Motor neuron (in vitro differentiated cells): ENCODE measurements around the gene DDX25. TPM values are rescaled to one million over a fixed set of nuclear protein-coding genes. Genes with fewer than 3 reads are reported as not detected.

ENCODE experiments used
- ATAC-seq, 8 experiments: fragments of 200-7000 bp; cut with Tn5 transposase; replicated peaks in 6 of 8; 2 replicates each; pipeline ENCODE4 v1.8.0; 2021; ENCODE audit warnings: mild to moderate bottlenecking in 8 of 8, moderate library complexity in 8 of 8
- H3K27ac ChIP-seq, 2 donors: fragments of 250-450 bp; sonication (Bioruptor Pico); 2 replicates each; pipeline ENCODE4 v1.9.0; 2021; ENCODE audit warnings: antibody characterized with exemption in 2 of 2, mild to moderate bottlenecking in 2 of 2, moderate library complexity in 1 of 2
- H3K4me1 ChIP-seq, 2 donors: fragments of 250-450 bp; sonication (Bioruptor Pico); replicated peaks in 1 of 2; 2 replicates each; pipeline ENCODE4 v1.6.1; 2021; ENCODE audit warnings: antibody characterized with exemption in 2 of 2, mild to moderate bottlenecking in 2 of 2, moderate library complexity in 1 of 2
- H3K4me3 ChIP-seq, 5 donors: fragments of 250-450 bp; sonication (Bioruptor Pico); 2 replicates each; pipeline ENCODE4 v1.9.0; 2021; ENCODE audit warnings: antibody characterized with exemption in 5 of 5, mild to moderate bottlenecking in 5 of 5, moderate library complexity in 4 of 5
- WGBS, 10 experiments: fragments of 450-650 bp; shearing (Covaris generic); methylation state at CpG; one replicate each; pipeline ENCODE4 v1.0.0; 2022; 5-methylcytosine and 5-hydroxymethylcytosine counted together
- in situ Hi-C, 9 experiments: fragments of 400-800 bp; cut with MboI; loops; one replicate each; pipeline ENCODE4 v1.15.0; 2021; ENCODE audit warnings: low sequenced_read_pairs in 9 of 9, low pct_unique_long_range_greater_than_20kb in 2 of 9; ENCODE audit not compliant: unreplicated experiment in 9 of 9
- total RNA-seq, 8 experiments: library from RNA; unstranded; fragments of 300-600 nt; gene quantifications; 2 replicates each; pipeline versions ENCODE4 v1.2.3 to v1.2.4, GENCODE V29; 2022

Gene DDX25
- total RNA-seq, 8 experiments from 2014 or later, result 0.36 to 16.4 (median 5.4) TPM

DNA sequence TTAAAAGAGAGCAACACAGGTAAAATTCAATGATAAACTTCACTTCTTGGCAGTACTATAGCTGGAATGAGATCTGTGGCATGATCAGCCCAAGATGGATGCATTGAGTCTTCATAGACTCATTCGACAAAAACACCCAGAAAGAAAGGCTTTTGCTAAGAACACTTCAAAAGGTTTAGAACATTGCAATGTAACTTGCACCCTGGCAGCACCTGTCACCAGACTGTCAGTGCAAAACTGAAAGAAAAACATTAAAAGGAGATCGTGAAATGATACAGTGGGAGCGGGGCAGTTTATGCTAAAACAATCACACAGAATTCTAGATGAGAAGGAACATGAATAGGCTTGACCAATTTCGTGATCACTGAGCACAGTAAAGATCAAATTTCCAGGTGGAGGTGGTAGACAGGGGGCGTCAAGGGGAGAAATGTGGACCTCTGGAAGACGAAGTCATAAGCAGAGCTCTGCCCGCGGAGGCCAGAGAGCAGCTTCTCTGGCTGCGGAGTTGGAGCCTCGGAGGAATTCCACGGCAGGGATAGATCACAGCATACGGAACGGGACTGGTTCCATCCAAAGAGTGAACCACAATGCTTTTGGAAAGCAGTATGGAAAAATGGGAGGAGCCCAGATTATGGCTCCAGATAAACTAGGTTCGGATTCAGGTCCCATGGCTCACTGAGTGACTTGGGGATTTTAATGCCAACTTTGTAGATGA lies 53.5 kb downstream of the DDX25 start:
- no peak for ATAC-seq
- no peak overlapping the region for H3K27ac ChIP-seq
- WGBS, 10 experiments, result 59 to 100% (median 83%) methylated on average over 1 to 14 of the region's 14 CpGs
- in situ Hi-C loops, result no loop called here
- H3K4me3 ChIP-seq, result no peak overlapping the region
- H3K4me1 ChIP-seq, result no peaks in the 10 kb centered on the region

DNA sequence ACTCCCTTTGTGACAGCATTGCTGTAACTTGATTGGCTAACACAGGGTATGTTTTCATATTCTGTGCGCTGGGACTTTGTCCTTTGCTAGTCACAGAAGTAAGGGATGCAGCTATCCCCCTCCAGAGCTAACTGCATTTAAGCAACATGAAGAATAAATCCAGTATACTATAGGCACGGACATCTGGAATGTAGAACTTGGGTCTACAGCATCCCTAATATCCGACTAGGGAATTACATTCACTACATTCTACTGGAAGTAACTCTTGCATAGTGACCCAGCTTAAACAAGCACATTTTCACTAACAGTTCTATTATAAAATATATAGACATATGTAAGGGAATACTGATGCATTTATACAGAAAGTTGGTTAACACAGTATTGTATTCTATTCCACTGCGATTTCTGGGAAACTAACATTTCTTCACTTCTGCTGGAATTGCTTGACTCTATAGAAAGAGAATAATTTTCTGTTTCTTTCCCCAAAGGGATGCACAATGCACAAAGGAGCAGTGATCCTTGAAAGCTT lies 54.6 kb downstream of the DDX25 start:
- Histone ChIP-seq H3K27ac (no peak overlapping the region), H3K4me1 (no peaks in the 10 kb centered on the region), H3K4me3 (no peak overlapping the region)
- in situ Hi-C loops, result no loop called here
- no peak for ATAC-seq
- WGBS, 10 experiments, result 0 to 100% (median 95%) methylated on average over 1 to 4 of the region's 4 CpGs; no CpG with 5 or more reads in 1 of the 10 experiments

DNA sequence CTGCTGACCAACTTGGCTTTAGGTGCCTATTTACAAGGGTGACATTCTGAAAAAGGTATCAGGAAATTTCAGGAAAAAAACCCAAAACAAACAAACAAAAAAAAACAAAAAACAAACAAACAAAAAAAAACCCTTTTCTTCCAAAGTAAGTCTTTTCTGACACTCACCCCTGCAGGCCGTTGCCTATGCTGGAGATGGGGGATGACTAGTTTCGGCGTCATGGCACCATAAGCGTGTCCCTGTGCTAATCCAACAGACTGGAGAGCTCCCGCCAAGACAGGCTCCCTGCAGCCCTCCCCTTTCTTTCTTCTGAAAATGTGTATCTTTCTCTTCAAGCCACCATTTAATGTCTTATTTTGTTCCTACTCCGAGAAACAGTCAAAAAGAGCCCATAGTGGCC lies 55.2 kb downstream of the DDX25 start:
- in situ Hi-C loops, result no loop called here
- Histone ChIP-seq H3K4me3 (no peak overlapping the region), H3K4me1 (no peaks in the 10 kb centered on the region), H3K27ac (no peak overlapping the region)
- no peak for ATAC-seq
- WGBS, 10 experiments, result 60 to 100% (median 96%) methylated on average over 1 to 6 of the region's 6 CpGs; no CpG with 5 or more reads in 1 of the 10 experiments

DNA sequence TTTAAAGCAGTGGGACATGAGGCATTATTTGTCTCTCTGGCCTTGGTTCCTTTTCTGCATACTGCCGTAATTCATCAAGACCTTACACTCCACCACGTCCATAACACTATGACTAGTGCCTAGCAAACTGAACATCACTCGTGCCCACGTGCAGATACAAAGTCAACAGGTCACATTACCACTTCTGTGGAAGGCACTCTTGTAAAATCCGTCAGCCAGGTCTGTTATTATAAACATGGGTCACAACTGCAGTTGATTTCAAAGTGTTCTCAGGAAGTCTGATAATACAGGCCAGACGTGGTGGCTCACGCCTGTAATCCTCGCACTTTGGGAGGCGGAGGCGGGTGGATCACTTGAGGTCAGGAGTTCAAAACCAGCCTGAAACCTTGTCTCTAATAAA lies 55.6 kb downstream of the DDX25 start:
- in situ Hi-C loops, result no loop called here
- H3K4me3 ChIP-seq, result no peak overlapping the region
- no peak for ATAC-seq
- no peaks in the 10 kb centered on the region for H3K4me1 ChIP-seq
- no peak overlapping the region for H3K27ac ChIP-seq
- WGBS, 10 experiments, result 60 to 100% (median 93%) methylated on average over 1 to 10 of the region's 10 CpGs

DNA sequence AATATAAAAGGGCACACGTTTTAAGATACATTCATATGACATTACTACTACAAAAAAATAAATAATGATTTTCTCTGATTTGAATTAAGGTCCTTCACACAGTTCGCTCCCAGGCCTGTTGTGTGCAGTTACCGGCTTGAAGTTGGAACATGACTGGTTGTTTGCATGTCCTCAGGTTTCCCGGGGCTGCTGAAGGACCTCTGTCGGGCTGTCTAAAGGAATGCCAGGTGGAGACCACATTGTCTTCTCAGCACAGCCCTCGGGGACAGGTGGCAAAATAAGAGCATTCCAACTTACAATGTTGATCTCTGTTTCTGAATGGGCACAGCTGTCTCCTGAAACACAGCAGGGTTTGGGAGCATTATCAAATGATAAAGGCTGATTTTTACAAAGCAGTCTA lies 56.5 kb downstream of the DDX25 start:
- in situ Hi-C loops, result no loop called here
- ATAC-seq, result no peak
- WGBS, 10 experiments, result 16 to 80% (median 65%) methylated on average over 1 to 6 of the region's 6 CpGs; no CpG with 5 or more reads in 4 of the 10 experiments

DNA sequence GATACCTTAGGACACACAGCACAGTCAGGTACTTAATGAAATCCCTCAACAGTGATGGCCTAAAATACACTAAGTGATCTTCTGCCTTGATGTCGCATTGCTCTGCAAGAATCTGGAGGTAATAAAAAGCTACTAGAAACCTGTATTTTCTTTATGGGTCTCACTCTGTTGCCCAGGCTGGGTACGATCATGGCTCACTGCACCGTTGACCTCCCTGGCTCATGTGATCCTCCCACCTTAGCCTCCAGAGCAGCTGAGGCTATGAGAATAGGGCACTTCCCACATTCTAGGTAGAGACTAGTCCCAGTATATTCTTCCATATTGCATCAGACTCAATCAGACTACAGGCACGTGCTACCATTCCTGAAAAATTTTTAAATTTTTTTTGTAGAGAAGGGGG lies 63.2 kb downstream of the DDX25 start:
- ATAC-seq, result no peak
- no peaks in the 10 kb centered on the region for H3K4me1 ChIP-seq
- WGBS, 10 experiments, result 82 to 100% (median 89%) methylated on average over 1 to 4 of the region's 4 CpGs; no CpG with 5 or more reads in 2 of the 10 experiments
- in situ Hi-C loops, result no loop called here
- H3K4me3 ChIP-seq, result no peak overlapping the region
- H3K27ac ChIP-seq, result no peak overlapping the region

More for the DNA sequence above, 56.5 kb downstream of the DDX25 start:
- H3K4me1 ChIP-seq, result no peaks in the 10 kb centered on the region
- no peak overlapping the region for H3K27ac ChIP-seq
- no peak overlapping the region for H3K4me3 ChIP-seq

DNA sequence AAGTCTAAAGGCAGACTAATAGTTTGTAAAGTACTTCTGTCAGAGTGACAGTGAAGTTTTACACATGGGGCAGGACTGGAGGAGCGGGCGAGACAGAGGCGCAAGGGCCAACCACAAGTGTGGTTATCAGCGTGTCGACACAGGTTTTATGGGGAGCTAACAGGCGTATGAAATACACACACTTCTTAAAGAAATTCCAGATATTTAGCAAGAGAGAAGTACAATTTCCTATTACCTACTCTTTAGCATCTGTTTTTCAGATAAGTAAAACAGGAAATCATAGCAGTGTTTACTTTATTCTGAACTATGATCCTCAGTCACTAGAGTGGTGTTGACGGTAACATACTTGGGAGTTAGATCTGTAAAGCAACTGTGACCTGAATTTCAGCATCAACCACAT lies 64.0 kb downstream of the DDX25 start:
- in situ Hi-C loops, result no loop called here
- ATAC-seq, result no peak
- 84 to 100% (median 96%) methylated on average over 3 to 7 of the region's 7 CpGs; no CpG with 5 or more reads in 2 of the 10 experiments for whole genome bisulfite sequencing, 10 experiments

DNA sequence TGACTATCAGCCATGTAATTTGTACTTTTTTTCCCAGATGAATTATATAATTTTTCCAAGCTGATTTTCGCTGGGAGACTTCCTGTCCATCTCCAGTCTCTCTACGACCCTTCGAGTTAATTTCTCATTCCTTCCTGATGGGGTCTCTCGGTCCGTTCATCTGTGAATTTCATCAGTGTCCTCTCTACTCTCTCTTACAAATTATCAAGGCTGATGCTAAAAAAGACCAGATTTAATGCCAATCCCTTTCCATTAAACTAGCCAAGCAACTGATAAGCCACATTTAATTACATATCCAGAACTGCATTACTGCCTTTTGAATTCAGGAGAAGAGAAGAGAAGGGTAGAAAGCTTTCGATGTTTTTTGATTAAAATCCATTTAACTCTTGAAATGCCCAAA lies 67.3 kb downstream of the DDX25 start:
- no peak overlapping the region for H3K27ac ChIP-seq
- WGBS, 10 experiments, result 36 to 98% (median 85%) methylated on average over 3 to 6 of the region's 6 CpGs; no CpG with 5 or more reads in 1 of the 10 experiments
- no peak overlapping the region for H3K4me3 ChIP-seq
- ATAC-seq, result no peak
- H3K4me1 ChIP-seq, result no peaks in the 10 kb centered on the region
- in situ Hi-C loops, result no loop called here

More for the DNA sequence above, 64.0 kb downstream of the DDX25 start:
- no peak overlapping the region for H3K4me3 ChIP-seq
- H3K27ac ChIP-seq, result no peak overlapping the region
- H3K4me1 ChIP-seq, result no peaks in the 10 kb centered on the region

DNA sequence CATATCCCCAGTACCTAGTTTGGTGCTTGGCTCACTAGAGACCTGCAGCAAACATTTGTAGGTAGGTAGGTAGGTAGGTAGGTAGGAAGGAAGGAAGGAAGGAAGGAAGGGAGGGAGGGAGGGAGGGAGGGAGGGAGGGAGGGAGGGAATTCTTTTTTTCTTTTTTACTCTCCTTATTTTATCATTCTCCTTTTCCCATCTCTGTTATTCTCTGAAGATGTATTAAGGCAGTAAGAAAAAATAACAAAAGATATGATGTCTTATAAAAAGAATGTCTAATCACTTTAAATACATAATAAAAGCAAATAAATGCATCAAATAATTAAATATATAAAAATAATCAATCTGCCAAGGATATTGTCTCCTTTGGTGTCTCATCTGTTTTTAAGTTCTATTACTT lies 70.0 kb downstream of the DDX25 start:
- no peak overlapping the region for H3K4me3 ChIP-seq
- no peak for ATAC-seq
- H3K27ac ChIP-seq, result no peak overlapping the region
- peaks cover 13 to 14% of the 10 kb centered on the region in 2 donors for H3K4me1 ChIP-seq
- in situ Hi-C loops, result no loop called here

DNA sequence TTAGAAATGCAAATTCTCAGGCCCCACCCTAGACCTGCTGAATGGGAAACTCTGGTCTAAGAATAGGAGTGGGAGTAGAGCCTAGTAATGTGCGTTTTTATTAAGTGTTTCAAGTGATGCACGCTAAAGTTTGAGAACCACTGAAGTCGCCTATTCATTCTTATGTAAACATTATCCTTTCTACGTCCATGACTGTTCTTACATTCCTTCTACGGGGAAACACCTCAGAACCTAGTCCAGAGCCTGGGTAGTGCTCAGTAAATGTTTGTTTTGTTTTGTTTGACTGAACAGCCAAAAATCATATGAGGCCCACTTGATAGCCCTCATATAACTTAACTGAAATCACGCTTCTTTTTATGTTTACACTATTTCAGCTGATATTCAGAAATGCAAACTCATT lies 71.3 kb downstream of the DDX25 start:
- Histone ChIP-seq H3K4me1 (peaks cover 15 to 17% of the 10 kb centered on the region in 2 donors), H3K27ac (no peak overlapping the region), H3K4me3 (no peak overlapping the region)
- WGBS, 10 experiments, result 52 to 100% (median 93%) methylated on average over 1 to 6 of the region's 6 CpGs; no CpG with 5 or more reads in 1 of the 10 experiments
- peak in 1 of 8 experiments; percentile 49 for ATAC-seq
- in situ Hi-C loops, result no loop called here

DNA sequence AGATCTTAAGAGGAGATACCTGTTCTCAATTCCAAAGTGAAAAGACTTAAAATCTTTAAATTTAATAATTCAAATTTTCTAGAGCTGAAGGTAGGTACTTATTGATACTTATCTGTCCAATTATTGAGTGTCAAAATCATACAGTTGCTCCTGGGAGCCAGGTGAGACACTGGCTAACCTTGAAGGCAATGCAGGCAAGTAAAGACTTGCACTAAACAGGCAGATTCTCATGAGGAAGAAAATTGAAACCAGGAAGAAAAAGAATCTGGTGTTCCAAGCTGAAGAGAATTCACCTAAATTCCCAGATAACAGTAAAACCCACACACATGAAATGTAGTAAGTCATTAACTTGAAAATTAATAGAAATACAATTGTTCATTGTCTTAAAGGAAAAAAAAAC lies 71.8 kb downstream of the DDX25 start:
- no peak for ATAC-seq
- in situ Hi-C loops, result no loop called here
- Histone ChIP-seq H3K4me3 (no peak overlapping the region), H3K4me1 (peaks cover 15 to 17% of the 10 kb centered on the region in 2 donors), H3K27ac (no peak overlapping the region)

DNA sequence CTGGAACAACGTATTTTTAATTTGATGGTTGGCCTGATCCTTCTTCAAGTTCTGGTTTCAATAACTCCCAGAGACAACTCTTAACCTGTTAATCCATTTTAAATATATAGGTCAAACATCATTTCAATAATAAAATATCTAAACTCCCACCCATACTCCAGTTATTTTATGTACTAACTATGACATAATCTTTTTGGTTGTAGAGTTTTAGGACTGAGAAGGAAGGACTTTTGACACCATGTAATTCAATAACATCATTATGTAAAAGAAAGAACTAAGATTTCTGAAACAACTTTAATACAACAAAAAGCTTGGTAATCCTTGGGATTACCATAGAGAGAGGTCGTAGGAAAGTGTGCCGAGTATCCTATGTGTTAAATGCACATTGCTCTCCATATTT lies 73.0 kb downstream of the DDX25 start:
- in situ Hi-C loops, result no loop called here
- H3K4me1 ChIP-seq, result peaks cover 15 to 17% of the 10 kb centered on the region in 2 donors
- 57 to 100% (median 93%) methylated on average over 1 to 3 of the region's 3 CpGs; no CpG with 5 or more reads in 1 of the 10 experiments for WGBS, 10 experiments
- no peak for ATAC-seq
- no peak overlapping the region for H3K4me3 ChIP-seq
- no peak overlapping the region for H3K27ac ChIP-seq

DNA sequence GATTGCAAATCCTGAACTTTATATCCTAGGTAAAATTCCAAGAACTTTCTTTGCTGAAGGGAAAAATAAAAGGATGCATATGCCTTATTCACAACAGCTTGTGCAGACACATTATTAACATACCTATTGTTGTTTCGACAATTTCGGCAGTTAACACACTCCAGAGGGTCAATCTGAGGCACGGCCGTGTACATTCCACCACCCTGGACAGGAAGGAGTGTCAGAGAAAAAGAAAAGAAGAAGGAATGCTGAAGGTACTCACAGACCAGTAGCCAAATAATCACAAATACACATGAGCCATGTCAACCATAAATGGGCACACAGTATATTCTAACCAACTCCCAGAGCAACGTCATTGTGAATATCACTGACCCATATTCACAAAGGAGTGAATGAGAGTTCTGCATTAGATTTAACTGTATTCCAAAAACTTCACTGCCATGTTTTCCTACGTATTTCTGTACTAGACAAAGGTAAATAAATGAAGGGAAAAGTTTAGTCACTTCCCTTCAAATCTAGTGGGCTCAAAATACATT lies 73.9 kb downstream of the DDX25 start:
- ATAC-seq, result peak in 3 of 8 experiments; percentile 42 to 74 (median 60)
- no peak overlapping the region for H3K4me3 ChIP-seq
- H3K4me1 ChIP-seq, result peaks cover 15 to 17% of the 10 kb centered on the region in 2 donors
- no peak overlapping the region for H3K27ac ChIP-seq
- WGBS, 10 experiments, result 25 to 84% (median 43%) methylated on average over 2 to 6 of the region's 6 CpGs
- in situ Hi-C loops, result no loop called here
